GM21825 (cell line): ENCODE data around the gene ABLIM3.

Source experiments
- ATAC-seq: cut with Tn5 transposase; IDR thresholded peaks from one replicate; pipeline ENCODE4 v1.9.1; 2021; ENCODE audit warnings: mild to moderate bottlenecking, moderate library complexity; ENCODE audit not compliant: unreplicated experiment

Gene ABLIM3

GRCh38 chr5:149278451-149279210, 137.3 kb downstream of the ABLIM3 start:
- no peak for ATAC-seq

GRCh38 chr5:149279661-149280060, 138.4 kb downstream of the ABLIM3 start:
- no peak for ATAC-seq

GRCh38 chr5:149280124-149280523, 138.8 kb downstream of the ABLIM3 start:
- ATAC-seq, result no peak

- no peak for ATAC-seq
Observed at GRCh38 chr5:149280802-149281201, 139.5 kb downstream of the ABLIM3 start.

GRCh38 chr5:149282027-149282965, 141.0 kb downstream of the ABLIM3 start:
- ATAC-seq, result no peak

- no peak for ATAC-seq
Observed at GRCh38 chr5:149282966-149283332, 141.7 kb downstream of the ABLIM3 start.

GRCh38 chr5:149283626-149284480, 142.6 kb downstream of the ABLIM3 start:
- no peak for ATAC-seq

- ATAC-seq, result no peak
Observed at GRCh38 chr5:149284501-149284900, 143.2 kb downstream of the ABLIM3 start.

GRCh38 chr5:149285153-149285552, 143.9 kb downstream of the ABLIM3 start:
- no peak for ATAC-seq

GRCh38 chr5:149288436-149288835, 147.1 kb downstream of the ABLIM3 start:
- no peak for ATAC-seq

GRCh38 chr5:149289301-149289700, 148.0 kb downstream of the ABLIM3 start:
- no peak for ATAC-seq

- no peak for ATAC-seq
Observed at GRCh38 chr5:149294872-149295829, 153.9 kb downstream of the ABLIM3 start.

- ATAC-seq, result no peak
Observed at GRCh38 chr5:149297340-149298025, 156.2 kb downstream of the ABLIM3 start.

- no peak for ATAC-seq
Observed at GRCh38 chr5:149298163-149298562, 156.9 kb downstream of the ABLIM3 start.

GRCh38 chr5:149298842-149299404, 157.6 kb downstream of the ABLIM3 start:
- peak; percentile 46 for ATAC-seq

- ATAC-seq, result no peak
Observed at GRCh38 chr5:149299451-149300054, 158.3 kb downstream of the ABLIM3 start.

- ATAC-seq, result no peak
Observed at GRCh38 chr5:149300441-149300840, 159.1 kb downstream of the ABLIM3 start.

GRCh38 chr5:149301049-149301743, 159.9 kb downstream of the ABLIM3 start:
- no peak for ATAC-seq
